Uterus (tissue), 2 donors: ENCODE data around the gene BSN.

ENCODE experiments used
- POLR2A ChIP-seq, 2 donors: fragments of 450-650 bp; IDR thresholded peaks; one replicate each; pipeline ENCODE4 v1.6.1; 2016; ENCODE audit warnings: antibody characterized with exemption in 2 of 2, mild to moderate bottlenecking in 1 of 2, moderate library complexity in 1 of 2
- TF ChIP-seq, protein P1 (sequence below), 4 experiments: fragments of 200-600 bp in 2 of 4; fragments of 450-650 bp in 2 of 4; sonication (generic) in 2 of 4; IDR thresholded peaks; one replicate each; pipeline ENCODE4 v1.5.1; 2016 to 2019; ENCODE audit warnings: antibody characterized with exemption in 4 of 4, mild to moderate bottlenecking in 2 of 4, moderate library complexity in 1 of 4

DNA sequence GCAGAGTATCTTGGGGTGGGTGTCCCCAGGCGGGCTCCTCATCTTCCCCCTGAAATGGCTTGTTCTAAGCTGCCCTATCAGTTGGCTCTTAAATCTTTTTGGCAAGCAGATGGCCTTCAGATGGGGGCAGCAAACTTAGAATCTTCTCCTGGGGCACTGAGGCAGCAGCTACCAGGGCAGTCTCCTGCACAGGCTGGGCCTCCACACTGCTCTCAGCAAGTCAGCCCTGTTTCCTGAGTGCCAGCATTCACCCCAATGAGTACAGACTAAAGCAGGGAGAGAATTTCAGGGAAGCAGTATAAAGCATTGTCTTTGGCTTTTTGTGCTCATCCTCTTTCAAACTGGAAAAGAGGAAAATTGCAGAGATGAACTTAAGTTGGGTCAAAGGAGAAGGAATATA is 68.8 kb downstream of the BSN start:
- TF ChIP-seq, protein P1, sequence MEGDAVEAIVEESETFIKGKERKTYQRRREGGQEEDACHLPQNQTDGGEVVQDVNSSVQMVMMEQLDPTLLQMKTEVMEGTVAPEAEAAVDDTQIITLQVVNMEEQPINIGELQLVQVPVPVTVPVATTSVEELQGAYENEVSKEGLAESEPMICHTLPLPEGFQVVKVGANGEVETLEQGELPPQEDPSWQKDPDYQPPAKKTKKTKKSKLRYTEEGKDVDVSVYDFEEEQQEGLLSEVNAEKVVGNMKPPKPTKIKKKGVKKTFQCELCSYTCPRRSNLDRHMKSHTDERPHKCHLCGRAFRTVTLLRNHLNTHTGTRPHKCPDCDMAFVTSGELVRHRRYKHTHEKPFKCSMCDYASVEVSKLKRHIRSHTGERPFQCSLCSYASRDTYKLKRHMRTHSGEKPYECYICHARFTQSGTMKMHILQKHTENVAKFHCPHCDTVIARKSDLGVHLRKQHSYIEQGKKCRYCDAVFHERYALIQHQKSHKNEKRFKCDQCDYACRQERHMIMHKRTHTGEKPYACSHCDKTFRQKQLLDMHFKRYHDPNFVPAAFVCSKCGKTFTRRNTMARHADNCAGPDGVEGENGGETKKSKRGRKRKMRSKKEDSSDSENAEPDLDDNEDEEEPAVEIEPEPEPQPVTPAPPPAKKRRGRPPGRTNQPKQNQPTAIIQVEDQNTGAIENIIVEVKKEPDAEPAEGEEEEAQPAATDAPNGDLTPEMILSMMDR (IDR thresholded peaks at IDR 0.05): no peak
- TF ChIP-seq POLR2A (IDR thresholded peaks at IDR 0.05): no peak
